ENCODE results near the gene LIN28A.
"Not testable (repeated sequence)": the region's sequence is repeated elsewhere in the genome, so short reads cannot be mapped to it uniquely, and the experiment has no call there.

Gene LIN28A, protein sequence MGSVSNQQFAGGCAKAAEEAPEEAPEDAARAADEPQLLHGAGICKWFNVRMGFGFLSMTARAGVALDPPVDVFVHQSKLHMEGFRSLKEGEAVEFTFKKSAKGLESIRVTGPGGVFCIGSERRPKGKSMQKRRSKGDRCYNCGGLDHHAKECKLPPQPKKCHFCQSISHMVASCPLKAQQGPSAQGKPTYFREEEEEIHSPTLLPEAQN

DNA sequence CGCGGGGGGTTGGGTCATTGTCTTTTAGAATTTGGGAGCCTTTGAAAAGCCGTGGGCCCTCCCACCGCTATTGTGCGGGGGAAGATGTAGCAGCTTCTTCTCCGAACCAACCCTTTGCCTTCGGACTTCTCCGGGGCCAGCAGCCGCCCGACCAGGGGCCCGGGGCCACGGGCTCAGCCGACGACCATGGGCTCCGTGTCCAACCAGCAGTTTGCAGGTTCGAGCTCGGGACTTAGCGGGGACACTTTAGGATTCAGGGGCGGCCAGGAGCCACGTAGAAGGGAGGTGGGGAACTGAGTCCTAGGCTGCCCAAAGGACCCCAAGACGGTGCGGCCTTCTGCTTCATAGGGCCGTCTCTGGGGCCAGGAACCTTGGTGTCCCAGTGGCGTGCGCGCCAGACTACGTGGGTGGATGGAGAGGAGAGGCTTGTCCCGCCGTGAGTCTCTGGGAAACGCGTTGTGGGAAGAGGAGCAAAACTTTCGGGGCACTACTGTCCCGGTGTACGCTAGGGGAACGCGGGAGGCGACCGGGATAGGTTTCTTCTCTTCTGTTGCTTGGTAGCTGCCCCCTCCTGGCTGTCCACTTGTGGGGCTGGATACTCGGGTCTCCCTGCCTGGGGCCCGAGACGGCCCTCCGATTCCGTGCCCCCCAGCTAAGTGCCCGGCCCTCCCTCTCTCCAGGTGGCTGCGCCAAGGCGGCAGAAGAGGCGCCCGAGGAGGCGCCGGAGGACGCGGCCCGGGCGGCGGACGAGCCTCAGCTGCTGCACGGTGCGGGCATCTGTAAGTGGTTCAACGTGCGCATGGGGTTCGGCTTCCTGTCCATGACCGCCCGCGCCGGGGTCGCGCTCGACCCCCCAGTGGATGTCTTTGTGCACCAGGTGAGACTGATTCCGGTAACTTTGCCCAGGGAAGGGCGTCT, at the start of gene LIN28A:
Gene LIN28A (plus strand): TSS at position 112 of the 918 bp plus-strand sequence. CDS start 75 bp downstream, at position 187.
- Mint-ChIP-seq H3K27ac (no peak within 1 kb of the TSS), H3K36me3 (no peaks in the 10 kb centered on the region), H3K4me3 (no peak within 1 kb of the TSS), H3K27me3 (peaks cover 72% of the 10 kb centered on the region), H3K9me3 (no peaks in the 10 kb centered on the region), H3K4me1 (peaks cover 29% of the 10 kb centered on the region)
- no peak for ATAC-seq

DNA sequence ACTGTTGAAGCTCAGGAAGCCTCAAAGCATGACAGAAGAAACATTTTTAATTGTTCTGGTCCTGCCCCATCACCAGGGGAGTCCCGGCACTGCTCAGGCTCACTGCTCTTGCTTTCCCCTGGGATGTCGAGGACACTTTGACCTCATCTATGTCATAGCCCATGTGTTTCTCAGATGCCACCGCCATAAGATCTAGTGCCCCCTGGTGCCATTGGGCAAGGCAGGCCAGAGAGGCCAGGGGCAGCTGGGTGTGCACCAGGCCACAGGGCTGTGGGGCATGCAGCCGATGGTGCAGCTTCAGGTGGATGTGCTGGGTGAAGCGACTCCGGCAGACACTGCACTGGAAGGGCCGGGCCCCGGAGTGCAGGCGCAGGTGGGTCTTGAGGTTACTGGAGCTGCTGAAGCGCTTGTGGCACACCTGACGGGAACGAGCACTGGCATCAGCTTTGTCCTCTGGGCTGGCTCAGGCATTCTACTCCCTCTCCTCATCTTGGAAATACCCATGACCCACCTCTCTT, 49.0 kb upstream of the LIN28A start:
- ATAC-seq: peak; percentile 48
- no peak overlapping the region for H3K4me3 Mint-ChIP-seq
- H3K9me3 Mint-ChIP-seq: no peaks in the 10 kb centered on the region
- no peaks in the 10 kb centered on the region for H3K36me3 Mint-ChIP-seq
- peaks cover 40% of the 10 kb centered on the region for H3K4me1 Mint-ChIP-seq
- peaks cover 58% of the 10 kb centered on the region for H3K27me3 Mint-ChIP-seq
- H3K27ac Mint-ChIP-seq: no peak overlapping the region

DNA sequence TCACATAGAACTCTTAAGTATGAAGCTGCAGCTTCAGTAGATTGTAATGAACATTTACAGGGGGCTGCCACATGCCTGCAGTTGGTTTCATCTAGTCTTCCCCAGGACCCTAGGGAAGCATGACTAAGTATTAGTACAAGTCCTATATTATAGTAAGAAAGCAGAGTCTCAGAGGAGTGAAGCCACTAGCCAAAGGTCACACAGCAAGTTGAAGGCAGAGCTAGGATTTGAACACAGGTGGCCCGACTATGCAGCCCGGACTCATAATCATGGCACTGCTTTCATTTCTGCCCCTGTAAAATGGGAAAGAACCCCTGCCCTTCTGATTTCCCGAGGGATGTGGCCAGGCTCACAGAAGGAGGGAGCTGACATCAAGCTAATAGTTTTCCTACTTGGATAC, 48.3 kb upstream of the LIN28A start:
- H3K4me1 Mint-ChIP-seq: peaks cover 40% of the 10 kb centered on the region
- H3K4me3 Mint-ChIP-seq: no peak overlapping the region

DNA sequence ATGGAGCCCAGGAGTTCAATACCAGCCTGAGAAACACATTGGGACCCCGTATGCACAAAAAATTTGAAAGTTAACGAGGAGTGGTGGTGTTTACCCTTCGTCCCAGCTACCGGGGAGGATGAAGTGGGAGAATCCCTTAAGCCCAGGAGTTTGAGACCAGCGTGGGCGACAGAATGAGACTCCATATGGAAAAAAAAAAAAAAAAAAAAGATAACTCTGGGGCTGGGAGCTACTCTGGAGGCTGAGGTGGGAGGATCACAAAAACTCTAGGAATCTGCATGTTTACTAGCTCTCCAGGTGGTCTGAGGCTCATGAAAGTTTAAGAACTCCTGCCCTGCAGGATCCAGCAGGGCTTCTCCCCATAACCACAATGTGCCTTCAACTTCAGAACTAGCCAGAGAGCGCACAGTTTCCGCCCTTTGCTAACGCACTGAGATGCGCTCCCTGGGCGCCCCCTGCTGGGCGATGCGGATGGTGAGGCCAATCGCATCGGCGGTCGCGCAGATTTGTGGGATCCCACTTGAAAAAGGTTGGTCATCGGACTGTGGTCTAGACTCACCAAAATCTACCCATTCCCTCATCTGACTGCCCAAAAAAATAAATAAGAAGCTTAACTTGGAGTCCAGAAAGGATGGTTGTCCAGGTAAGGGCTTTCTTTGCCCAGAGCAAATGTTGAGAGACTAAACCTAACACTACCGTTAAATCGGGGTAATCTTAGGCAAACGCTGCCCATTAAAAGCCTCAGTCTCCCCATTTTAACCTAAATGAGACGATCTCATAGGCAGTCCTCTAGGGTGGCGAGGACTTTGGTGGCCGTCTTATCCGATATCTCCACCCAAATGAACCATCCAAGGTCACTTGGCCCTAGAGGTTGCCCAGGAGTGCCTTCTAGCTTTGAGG, 46.8 kb upstream of the LIN28A start:
- H3K4me1 Mint-ChIP-seq: peaks cover 40% of the 10 kb centered on the region
- ATAC-seq: peak; percentile 87
- H3K9me3 Mint-ChIP-seq: no peaks in the 10 kb centered on the region
- no peak overlapping the region for H3K27ac Mint-ChIP-seq
- no peaks in the 10 kb centered on the region for H3K36me3 Mint-ChIP-seq
- no peak overlapping the region for H3K4me3 Mint-ChIP-seq
- H3K27me3 Mint-ChIP-seq: peaks cover 67% of the 10 kb centered on the region

More for the DNA sequence above, 48.3 kb upstream of the LIN28A start:
- Mint-ChIP-seq H3K27me3 (peaks cover 64% of the 10 kb centered on the region), H3K36me3 (no peaks in the 10 kb centered on the region), H3K27ac (no peak overlapping the region), H3K9me3 (no peaks in the 10 kb centered on the region)
- ATAC-seq: no peak

DNA sequence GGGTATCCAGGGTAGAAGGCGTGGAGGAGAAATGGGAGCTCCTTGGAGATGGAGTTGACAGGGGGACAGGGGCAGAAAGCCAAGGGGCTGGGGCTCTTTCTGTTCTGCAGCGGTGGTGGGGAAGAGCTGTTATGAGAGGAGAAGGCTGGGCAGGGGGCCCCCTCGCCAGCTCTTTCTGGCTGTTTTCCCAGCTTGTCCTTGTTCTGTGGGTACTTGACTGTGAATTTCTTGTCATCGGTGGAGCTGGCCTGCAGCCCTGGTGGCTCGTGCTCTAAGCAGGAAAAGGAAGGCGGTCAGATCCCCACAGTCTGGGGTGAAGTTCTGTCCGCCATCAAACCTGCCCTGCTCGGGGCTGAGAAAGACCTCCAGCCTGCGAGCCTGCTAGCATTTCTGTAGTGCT, 45.7 kb upstream of the LIN28A start:
- no peak overlapping the region for H3K4me3 Mint-ChIP-seq
- no peaks in the 10 kb centered on the region for H3K9me3 Mint-ChIP-seq
- H3K27me3 Mint-ChIP-seq: peaks cover 56% of the 10 kb centered on the region
- peaks cover 32% of the 10 kb centered on the region for H3K4me1 Mint-ChIP-seq
- H3K36me3 Mint-ChIP-seq: no peaks in the 10 kb centered on the region
- H3K27ac Mint-ChIP-seq: no peak overlapping the region
- ATAC-seq: no peak

DNA sequence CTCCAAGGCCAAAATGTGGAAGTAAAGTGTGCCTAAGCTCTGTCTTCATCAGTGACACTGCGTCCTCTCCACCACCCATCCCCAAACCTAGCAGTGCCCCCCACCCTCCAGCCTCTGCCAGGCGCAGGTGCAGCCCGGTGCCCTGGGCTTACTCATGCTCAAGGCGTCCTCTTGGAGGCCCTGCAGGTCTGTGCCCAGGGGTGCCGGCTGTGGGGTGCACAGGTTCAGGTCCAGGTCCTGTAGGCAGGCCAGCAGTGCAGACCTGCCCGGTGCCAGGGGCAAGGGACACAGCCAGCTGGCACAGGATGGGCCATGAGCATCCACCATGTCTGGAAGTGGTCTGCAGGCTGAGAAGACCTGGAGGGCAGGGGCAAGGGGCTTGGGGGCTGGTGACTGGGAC, 43.2 kb upstream of the LIN28A start:
- Mint-ChIP-seq H3K27ac (no peak overlapping the region), H3K4me3 (no peak overlapping the region), H3K36me3 (no peaks in the 10 kb centered on the region), H3K4me1 (peaks cover 9% of the 10 kb centered on the region), H3K9me3 (peaks cover 3% of the 10 kb centered on the region), H3K27me3 (peaks cover 32% of the 10 kb centered on the region)
- ATAC-seq: no peak

DNA sequence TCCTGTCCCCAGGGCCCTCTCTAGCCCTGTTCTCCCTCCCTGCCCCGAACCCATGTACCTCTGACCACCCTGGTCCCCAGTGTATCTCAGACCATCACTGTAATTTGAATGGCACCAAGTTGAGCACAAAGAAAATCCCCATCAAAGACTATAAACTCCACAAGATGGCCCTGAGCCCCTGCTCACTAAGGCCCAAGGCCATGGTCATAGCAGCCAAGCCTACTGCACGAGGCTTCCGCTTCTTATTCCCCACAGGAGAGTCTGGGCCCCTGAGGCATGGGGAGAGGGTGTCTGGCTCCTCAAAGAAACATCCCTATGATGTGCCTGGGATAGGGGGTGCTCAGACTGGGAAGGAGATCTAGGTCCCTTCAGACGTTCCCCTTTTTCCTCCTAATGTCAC, 42.6 kb upstream of the LIN28A start:
- Mint-ChIP-seq H3K9me3 (peaks cover 3% of the 10 kb centered on the region), H3K4me3 (no peak overlapping the region), H3K4me1 (peaks cover 9% of the 10 kb centered on the region), H3K27ac (no peak overlapping the region), H3K27me3 (peaks cover 32% of the 10 kb centered on the region), H3K36me3 (no peaks in the 10 kb centered on the region)
- no peak for ATAC-seq

DNA sequence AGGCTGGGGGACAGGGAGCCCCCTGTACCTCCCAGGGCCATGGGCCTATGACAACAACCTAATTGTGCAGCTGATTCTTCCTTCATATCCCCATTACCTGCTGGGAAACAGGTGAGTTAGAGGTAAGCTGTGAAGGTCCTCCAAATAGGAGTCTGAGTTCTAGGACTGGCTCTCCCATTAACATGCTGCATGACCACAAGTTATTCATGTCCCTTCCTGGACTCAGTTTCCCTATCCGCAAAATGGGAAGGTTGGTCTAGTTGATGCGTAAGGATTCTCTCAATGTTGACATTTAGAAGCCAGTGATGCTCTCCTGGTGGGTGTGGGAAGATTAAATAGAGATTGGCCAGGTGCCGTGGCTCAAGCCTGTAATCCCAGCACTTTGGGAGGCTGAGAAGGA, 42.1 kb upstream of the LIN28A start:
- Mint-ChIP-seq H3K4me1 (peaks cover 8% of the 10 kb centered on the region), H3K27me3 (peaks cover 28% of the 10 kb centered on the region), H3K4me3 (no peak overlapping the region), H3K27ac (no peak overlapping the region), H3K9me3 (peaks cover 3% of the 10 kb centered on the region), H3K36me3 (no peaks in the 10 kb centered on the region)
- ATAC-seq: no peak

DNA sequence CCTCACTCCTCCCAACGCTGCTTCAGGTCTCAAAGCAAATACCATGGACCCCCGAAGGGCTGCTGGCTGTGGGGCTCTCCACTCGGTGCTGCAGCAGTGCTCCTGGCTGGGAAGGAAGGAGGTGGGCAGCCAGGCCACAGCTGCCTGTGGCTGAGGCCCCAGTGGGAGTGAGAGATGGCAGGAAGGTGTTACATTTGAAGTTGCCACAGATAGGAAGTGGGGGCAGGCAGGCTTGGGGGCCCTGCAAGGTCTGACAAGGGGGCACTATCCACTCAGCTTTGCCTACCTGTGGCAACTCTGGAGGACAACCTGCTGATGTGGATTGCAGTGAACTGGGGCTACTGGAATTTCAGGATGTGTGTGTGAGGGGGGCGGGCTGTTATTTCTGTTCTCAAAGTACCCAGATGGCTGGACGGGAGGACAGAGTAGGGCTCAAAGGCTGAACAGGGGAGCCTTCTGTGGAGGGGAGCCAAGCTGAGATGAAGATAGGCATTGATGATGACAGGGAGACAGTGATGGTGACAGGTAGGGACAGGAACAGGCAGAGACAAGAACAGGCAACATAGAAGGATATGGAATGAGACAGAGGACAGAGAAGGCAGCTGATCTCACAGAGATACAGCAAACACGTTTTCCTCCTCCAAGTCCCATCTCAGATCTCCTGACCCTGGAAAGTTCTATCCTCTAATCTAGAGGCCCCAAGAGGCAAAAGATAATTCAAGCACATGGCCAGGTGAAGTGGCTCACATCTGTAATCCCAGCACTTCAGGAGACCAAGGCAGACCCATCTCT, 39.8 kb upstream of the LIN28A start:
- peaks cover 24% of the 10 kb centered on the region for H3K4me1 Mint-ChIP-seq
- H3K27me3 Mint-ChIP-seq: peaks cover 9% of the 10 kb centered on the region
- H3K36me3 Mint-ChIP-seq: no peaks in the 10 kb centered on the region
- no peak overlapping the region for H3K4me3 Mint-ChIP-seq
- H3K9me3 Mint-ChIP-seq: peaks cover 3% of the 10 kb centered on the region
- no peak for ATAC-seq
- H3K27ac Mint-ChIP-seq: no peak overlapping the region

DNA sequence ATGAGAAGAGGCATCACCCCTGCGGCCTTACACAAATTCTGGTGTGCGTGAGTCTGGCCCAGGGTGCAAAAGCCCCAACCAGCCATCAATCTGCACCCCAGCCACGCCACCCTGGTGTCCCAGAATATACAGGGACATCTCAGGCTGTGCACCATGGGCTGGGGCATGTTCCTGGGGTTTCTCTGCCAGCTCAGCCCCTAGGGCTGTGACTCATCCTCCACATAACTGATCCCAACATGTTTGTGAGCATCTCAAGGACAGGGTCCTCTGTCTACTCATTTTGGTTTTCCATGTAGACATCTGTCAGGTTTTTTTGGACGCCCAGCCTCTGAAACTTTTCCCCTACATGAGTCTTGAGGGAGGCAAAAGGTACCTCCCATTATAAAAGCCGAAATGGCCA, 38.6 kb upstream of the LIN28A start:
- peaks cover 3% of the 10 kb centered on the region for H3K9me3 Mint-ChIP-seq
- H3K27me3 Mint-ChIP-seq: peaks cover 6% of the 10 kb centered on the region
- peaks cover 26% of the 10 kb centered on the region for H3K4me1 Mint-ChIP-seq
- no peak overlapping the region for H3K27ac Mint-ChIP-seq
- no peak for ATAC-seq
- no peaks in the 10 kb centered on the region for H3K36me3 Mint-ChIP-seq
- H3K4me3 Mint-ChIP-seq: no peak overlapping the region

DNA sequence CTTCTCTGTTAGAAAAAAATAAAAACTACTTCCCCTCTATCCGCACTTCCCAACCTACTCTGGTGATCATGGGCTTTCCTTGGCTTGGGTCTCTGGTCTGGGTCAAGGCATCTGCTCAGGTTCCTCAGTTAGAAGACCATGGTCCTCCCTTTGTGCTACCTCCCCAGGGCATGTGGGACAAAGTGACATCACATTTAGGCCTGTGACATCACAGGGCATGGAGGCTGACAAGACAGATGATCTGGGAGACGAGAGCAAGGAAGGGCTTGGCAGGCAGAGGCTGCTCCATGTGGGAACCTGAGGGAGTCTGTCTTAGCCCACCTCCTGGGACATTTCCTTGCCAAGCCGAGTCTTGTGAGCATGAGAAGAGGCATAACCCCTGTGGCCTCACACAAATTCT, 38.0 kb upstream of the LIN28A start, which contains the start of gene ZNF683:
Gene ZNF683 (minus strand): TSS at position 140 of the 400 bp plus-strand sequence. CDS start 4,179 bp downstream, outside the sequence.
- not testable (repeated sequence) for H3K27me3 Mint-ChIP-seq, H3K4me3 Mint-ChIP-seq, H3K36me3 Mint-ChIP-seq, H3K27ac Mint-ChIP-seq, H3K9me3 Mint-ChIP-seq, ATAC-seq
- peaks cover 32% of the 10 kb centered on the region for H3K4me1 Mint-ChIP-seq

DNA sequence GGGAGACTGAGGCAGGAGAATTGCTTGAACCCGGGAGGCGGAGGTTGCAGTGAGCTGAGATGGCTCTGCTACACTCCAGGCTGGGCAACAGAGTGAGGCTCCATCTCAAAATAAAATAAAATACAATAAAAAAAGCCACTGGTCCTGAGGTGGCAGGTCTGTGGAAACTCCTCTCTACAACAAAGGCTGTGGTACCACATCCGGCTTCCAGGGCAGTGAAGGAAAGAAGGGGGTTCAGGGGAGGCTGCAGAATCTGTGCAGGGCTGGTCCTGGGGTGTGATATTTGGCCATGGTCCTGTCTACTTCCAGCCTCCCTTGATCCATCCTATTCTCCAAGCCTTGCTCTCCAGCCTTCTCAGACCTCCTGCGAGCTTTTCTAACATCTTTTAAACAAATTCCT, 37.3 kb upstream of the LIN28A start:
- Mint-ChIP-seq H3K27ac (no peak overlapping the region), H3K27me3 (no peaks in the 10 kb centered on the region), H3K36me3 (no peaks in the 10 kb centered on the region), H3K4me1 (peaks cover 39% of the 10 kb centered on the region), H3K4me3 (no peak overlapping the region), H3K9me3 (peaks cover 3% of the 10 kb centered on the region)
- ATAC-seq: no peak

DNA sequence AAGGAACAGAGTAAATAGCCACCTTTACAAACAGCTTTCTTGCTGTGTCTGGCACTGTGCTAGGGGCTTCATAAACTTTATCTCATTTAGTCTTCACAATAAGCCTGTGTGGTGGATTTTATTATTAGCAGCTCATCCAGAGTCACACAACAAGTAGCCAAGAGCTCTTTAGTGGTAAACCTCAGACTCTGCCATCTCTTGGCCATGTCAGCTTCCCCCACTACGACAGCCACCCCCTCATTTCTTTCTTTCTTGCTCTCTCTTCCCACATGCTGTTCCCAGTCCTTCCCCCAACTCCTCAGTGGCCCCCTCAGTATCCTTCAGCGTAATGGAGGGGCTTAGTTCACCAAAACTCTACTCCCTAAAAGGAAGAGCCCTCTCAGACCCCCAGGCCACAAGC, 36.8 kb upstream of the LIN28A start:
- peaks cover 3% of the 10 kb centered on the region for H3K9me3 Mint-ChIP-seq
- peak overlapping the region; percentile 58 for H3K27ac Mint-ChIP-seq
- no peaks in the 10 kb centered on the region for H3K27me3 Mint-ChIP-seq
- peaks cover 44% of the 10 kb centered on the region for H3K4me1 Mint-ChIP-seq
- H3K36me3 Mint-ChIP-seq: no peaks in the 10 kb centered on the region
- no peak for ATAC-seq
- H3K4me3 Mint-ChIP-seq: no peak overlapping the region

DNA sequence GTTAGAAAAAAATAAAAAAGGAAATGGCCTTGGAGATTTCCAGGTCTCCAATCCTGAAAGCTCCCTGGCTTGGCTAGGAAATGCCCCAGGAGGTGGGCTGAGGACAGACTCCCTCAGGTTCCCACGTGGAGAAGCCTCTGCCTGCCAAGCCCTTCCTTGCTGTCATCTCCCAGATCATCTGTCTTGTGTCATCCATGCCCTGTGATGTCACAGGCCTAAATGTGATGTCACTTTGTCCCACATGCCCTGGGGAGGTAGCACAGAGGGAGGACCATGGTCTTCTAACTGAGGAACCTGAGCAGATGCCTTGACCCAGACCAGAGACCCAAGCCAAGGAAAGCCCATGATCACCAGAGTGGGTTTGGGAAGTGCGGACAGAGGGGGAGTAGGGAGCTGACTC, 36.3 kb upstream of the LIN28A start:
- H3K4me3 Mint-ChIP-seq, H3K9me3 Mint-ChIP-seq, H3K36me3 Mint-ChIP-seq, ATAC-seq, H3K27me3 Mint-ChIP-seq: not testable (repeated sequence)
- H3K27ac Mint-ChIP-seq: peak overlapping the region; percentile 58
- H3K4me1 Mint-ChIP-seq: peaks cover 45% of the 10 kb centered on the region

All from stimulated activated memory B cell treated with anti-CD40 and anti-IgM and Interleukin-4, amounts not matched to agents 10 μg/mL and 1 μg/mL and 100 μg/mL, for 72 hours (primary cell).